ENCODE results near the gene KCNIP4.

The KCNIP4 gene

GRCh38 chr4:21046141-21046540 lies 902.4 kb downstream of the KCNIP4 start:
- no peak for DNase-seq (ENCODE audit: low spot score)

- no peak for DNase-seq (ENCODE audit: low spot score)
Observed at GRCh38 chr4:21045119-21045518, 903.5 kb downstream of the KCNIP4 start.

GRCh38 chr4:21041708-21042107 lies 906.9 kb downstream of the KCNIP4 start:
- no peak for DNase-seq (ENCODE audit: low spot score)

DNA sequence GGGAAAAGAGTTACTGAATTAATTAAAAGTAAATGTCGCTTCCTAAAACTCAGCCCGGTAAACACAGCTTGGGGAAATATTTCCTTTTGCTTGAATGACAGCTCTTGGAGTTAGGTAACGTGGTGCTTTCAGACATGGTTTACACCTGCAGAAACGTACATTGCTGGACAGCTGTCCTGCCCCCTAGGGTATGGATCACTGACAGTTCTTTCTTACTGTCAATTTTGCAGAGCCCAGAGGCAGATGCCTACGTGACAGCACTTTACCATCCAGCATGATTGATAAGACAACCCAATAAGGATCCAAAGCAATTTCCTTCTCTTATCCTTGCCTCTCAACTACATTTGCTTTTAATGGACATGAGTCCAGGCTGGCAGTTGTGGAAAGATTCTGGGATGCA lies 913.8 kb downstream of the KCNIP4 start:
- no peak for DNase-seq (ENCODE audit: low spot score)

- no peak for DNase-seq (ENCODE audit: low spot score)
Observed at GRCh38 chr4:21032089-21032645, 916.4 kb downstream of the KCNIP4 start.

DNA sequence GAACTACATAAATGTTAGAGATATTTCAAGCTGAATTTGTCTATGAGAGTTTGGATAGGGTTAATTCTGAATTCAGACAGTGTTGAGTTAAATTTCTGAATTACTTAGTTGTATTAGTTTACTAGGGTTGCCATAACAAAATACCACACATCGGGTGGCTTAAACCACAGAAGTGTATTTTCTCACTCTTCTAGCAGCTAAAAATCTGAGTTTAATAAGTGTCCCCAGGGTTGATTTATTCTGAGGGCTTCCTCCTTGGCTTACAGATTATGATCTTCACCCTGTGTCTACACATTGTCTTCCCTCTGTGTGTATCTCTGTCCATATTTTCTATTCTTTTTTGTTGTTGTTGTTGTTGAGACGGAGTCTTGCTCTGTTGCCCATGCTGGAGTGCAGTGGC lies 929.8 kb downstream of the KCNIP4 start:
- DNase-seq (ENCODE audit: low spot score): no peak

GRCh38 chr4:21013501-21013900 lies 935.1 kb downstream of the KCNIP4 start:
- no peak for DNase-seq (ENCODE audit: low spot score)

GRCh38 chr4:21012851-21013331 lies 935.7 kb downstream of the KCNIP4 start:
- no peak for DNase-seq (ENCODE audit: low spot score)

GRCh38 chr4:21011106-21011505 lies 937.5 kb downstream of the KCNIP4 start:
- DNase-seq (ENCODE audit: low spot score): no peak

DNA sequence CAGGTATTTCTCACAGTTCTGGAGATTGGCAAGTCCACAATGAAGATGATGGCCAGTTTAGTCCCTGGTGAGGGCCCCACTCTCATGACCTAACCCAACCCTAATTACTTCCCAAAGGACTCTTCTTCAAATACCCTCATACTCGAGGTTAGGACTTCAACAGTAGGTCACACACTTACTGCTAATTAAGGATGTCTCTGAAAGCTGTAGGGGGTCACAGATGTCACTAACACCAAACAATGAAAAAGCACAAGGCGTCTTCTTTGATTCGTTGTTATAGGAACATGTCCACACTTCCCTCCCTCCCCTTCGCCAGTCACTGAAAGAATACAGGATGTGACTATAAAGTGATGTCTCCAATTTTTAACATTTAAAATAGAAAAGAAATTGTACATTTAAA lies 938.6 kb downstream of the KCNIP4 start:
- no peak for DNase-seq (ENCODE audit: low spot score)

DNA sequence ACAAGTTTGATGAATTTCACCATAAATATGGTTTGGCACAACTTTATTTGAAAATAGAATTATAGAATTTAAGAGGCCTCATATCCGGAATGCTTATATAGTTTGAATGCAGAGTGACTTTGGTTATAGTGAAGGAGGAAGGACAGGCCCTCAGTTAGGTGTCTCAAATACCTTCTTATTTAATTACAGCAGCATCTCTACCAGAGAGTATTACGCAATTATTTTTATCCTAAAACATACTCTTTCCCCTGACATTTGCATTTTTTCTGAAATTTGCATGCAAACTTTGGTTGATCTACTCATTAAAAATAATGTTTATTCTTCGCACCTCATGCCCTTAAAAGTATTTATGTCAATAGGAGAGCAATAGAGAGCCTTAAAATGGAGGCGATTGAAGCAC lies 942.9 kb downstream of the KCNIP4 start:
- DNase-seq (ENCODE audit: low spot score): no peak

DNA sequence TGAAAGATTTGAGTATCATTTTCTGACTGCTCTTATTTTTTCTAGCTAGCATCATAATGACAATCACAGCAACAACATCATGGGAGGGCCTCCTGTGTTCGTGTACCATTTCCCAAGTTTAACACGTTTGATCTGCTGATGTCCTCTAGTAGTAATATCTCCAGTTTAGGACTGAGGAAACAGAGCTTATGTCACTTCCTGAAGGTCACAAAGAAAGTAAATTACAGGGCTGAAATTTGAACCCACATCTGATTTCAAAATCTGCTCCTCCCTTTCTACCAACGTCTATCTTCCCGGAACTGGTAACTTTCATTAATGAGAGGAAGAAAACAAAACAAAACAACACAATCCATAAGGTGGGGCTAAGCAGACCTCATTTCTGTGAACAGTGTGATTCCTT lies 945.6 kb downstream of the KCNIP4 start:
- DNase-seq (ENCODE audit: low spot score): no peak

DNA sequence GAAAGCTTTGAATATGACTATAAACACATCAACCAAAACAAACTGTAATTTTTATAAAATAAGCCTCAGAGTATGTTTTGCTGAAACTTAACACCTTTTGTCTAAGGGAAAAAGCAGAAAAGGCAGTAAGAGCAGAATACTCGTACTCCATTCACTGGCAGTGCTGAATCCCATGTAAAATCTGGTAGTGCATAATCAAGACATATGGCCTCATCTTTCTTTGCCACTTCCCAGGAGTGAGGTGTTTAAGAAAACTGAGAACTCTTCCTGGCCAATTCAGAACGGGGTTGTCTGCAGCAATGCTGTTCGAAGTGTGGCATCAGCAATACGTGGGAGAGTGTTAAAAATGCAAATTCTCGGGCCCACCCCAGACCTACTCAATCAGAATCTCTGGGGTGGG lies 946.3 kb downstream of the KCNIP4 start:
- no peak for DNase-seq (ENCODE audit: low spot score)

GRCh38 chr4:21001490-21001889 lies 947.1 kb downstream of the KCNIP4 start:
- no peak for DNase-seq (ENCODE audit: low spot score)

DNA sequence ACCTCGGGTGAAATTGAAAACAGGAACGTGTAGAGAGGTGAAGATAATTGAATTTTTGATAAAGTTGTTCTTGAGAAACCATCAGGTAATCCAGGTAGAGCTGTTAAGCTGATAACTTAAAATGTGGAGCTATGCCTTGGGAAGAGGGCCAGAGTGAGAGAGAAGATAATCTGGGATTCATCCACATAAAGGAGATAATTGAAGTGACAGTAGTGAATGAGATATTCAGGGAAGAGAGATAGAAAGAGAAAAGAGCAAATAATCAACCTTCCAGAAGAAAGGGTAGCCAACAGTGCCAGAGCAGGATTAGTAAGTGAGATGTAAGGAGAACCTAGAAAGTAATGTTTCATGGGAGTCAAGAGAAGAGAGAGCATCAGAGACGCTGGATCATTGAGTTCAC lies 950.7 kb downstream of the KCNIP4 start:
- no peak for DNase-seq (ENCODE audit: low spot score)

GRCh38 chr4:20995610-20996009 lies 953.0 kb downstream of the KCNIP4 start:
- no peak for DNase-seq (ENCODE audit: low spot score)

- no peak for DNase-seq (ENCODE audit: low spot score)
Observed at GRCh38 chr4:20995015-20995414, 953.6 kb downstream of the KCNIP4 start.

DNA sequence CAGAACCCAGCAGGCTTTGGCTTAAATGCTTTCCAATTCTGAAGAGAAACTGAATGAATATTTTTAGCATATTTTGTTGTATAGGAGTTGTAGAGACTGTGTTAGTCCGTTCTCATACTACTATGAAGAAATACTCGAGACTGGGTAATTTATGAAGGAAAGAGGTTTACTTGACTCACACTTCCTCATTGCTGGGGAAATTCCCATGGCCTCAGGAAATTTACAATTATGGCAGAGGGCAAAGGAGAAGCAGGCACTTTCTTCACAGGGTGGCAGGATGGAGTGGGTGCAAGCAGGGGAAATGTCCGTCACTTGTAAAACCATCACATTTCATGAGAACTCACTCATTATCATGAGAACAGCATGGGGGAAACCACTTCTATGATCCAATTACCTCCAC lies 956.6 kb downstream of the KCNIP4 start:
- no peak for DNase-seq (ENCODE audit: low spot score)

- no peak for DNase-seq (ENCODE audit: low spot score)
Observed at GRCh38 chr4:20987191-20987590, 961.4 kb downstream of the KCNIP4 start.

- DNase-seq (ENCODE audit: low spot score): no peak
Observed at GRCh38 chr4:20984576-20984836, 964.1 kb downstream of the KCNIP4 start.

DNA sequence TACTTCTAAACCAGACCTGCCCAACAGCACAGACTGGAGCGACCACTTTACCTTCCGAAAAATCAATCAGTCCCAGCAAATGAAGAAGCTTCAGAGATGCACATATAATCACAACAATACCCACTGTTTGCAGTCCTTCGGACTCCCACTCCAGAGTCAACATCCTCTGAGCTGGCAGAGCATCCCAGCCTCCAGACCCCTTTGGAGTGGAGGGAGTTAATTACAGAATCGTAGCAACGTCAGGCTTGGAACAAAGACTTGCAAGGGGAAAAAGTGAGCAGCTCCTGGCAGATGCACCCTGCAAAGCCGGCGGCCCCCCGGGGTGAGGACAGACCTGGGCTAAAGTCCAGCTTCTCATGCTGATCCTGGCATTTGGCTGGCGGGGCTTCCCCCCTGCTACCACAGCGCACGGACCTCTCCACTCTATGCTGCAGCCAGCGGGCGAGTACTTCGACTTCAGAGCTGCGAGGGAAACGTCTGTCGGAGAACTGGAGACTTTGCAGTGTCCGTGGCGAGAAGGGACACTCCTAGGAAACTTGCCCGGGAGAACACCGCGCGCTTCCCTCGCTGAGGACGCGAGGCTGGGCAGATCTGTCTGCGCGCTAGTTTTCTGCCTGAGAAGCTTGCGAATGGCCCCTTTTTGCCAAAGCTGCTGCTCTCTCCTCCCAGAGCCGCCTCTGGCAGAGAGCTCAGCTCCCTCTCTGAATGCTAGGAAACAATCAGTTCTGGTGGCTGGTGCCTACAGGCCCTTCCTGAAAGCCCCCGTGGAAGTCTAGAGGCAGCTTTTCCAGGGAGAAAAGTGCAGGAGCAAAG lies 964.6 kb downstream of the KCNIP4 start:
- DNase-seq (ENCODE audit: low spot score): no peak

DNA sequence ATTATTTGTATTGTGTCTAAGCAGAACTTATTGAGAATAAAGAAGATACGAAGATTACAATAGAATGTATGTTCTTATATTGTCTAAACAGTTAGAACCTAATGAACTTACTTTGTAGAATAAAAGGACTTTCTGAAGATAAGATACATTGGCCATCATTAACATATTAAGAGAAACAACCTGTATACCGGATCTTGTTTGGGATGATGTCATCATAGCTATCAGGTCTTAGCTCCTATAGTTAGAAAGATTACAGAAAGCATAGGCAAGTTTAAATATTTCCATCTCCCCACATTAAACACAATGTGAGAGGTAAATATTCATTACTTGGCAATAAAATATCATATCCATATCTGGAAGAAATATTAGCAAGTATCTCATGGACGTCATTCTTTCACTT lies 966.0 kb downstream of the KCNIP4 start:
- no peak for DNase-seq (ENCODE audit: low spot score)

GRCh38 chr4:20960291-20960690 lies 988.3 kb downstream of the KCNIP4 start:
- no peak for DNase-seq (ENCODE audit: low spot score)

DNA sequence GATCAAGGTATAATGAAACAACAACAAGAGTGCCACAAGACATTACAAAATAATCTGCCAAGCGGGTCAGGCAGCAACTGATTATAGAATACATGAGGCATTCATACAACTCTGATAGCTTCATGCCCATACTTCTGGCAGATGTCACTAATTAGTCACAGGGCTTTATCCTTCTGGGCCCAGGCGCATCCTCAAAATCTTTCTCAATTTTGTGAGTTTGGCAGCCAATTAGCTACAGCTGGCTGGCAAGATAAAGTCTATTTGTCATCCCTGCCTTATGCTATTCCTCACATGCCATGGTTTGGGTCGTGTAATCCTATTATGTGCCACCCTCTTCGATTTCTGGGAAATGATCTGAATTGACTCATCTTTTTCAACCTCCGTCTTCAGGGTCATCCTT lies 994.0 kb downstream of the KCNIP4 start:
- DNase-seq (ENCODE audit: low spot score): no peak
